ENCODE results near the gene PLGRKT.
A peak's percentile ranks its signal among the peaks of the same experiment; 100 is the strongest.
"Not testable (repeated sequence)": the region's sequence is repeated elsewhere in the genome, so short reads cannot be mapped to it uniquely, and the experiment has no call there.

Gene PLGRKT

GRCh38 chr9:5435912-5436311 lies 1.8 kb downstream of the PLGRKT start:
- Histone ChIP-seq H3F3A (ENCODE audit: low read depth) (no peaks in the 10 kb centered on the region), H3K36me3 (ENCODE audit: insufficient read depth, low read length) (no peaks in the 10 kb centered on the region), H3K9me2 (replicated peaks; ENCODE audit: low read depth, low read length) (no peaks in the 10 kb centered on the region), H3K79me2 (ENCODE audit: insufficient read depth, low read length) (no peaks in the 10 kb centered on the region), H3K27me3 (ENCODE audit: insufficient read depth, low read length, poor library complexity, severe bottlenecking) (no peaks in the 10 kb centered on the region), H3K9me3 (ENCODE audit: insufficient read depth, low read depth, low read length) (no peaks in the 10 kb centered on the region), H2AFZ (ENCODE audit: low read length) (no peak overlapping the region), H3K4me3 (ENCODE audit: low read length, poor library complexity, severe bottlenecking) (no peak overlapping the region), H3K9ac (ENCODE audit: low read depth, low read length, poor library complexity, severe bottlenecking) (no peak overlapping the region), H3K4me2 (ENCODE audit: low read depth, low read length, poor library complexity, severe bottlenecking) (peak overlapping the region; percentile 90), H3K4me1 (ENCODE audit: insufficient read depth, low read length, poor library complexity, severe bottlenecking) (peaks cover 20% of the 10 kb centered on the region), H4K20me1 (ENCODE audit: insufficient read depth, low read length, poor library complexity, severe bottlenecking) (no peaks in the 10 kb centered on the region)
- TF ChIP-seq CTCF (conservative IDR thresholded peaks at IDR 0.05; ENCODE audit: low read length) (no peak), EZH2phosphoT487 (IDR thresholded peaks at IDR 0.05; ENCODE audit: borderline replicate concordance) (no peak)

- not testable (repeated sequence) for H3K36me3 ChIP-seq (ENCODE audit: insufficient read depth, low read length); H3K4me3 ChIP-seq (ENCODE audit: low read length, poor library complexity, severe bottlenecking)
These were observed 3.6 kb downstream of the PLGRKT start for GRCh38 chr9:5433841-5434810.

GRCh38 chr9:5433328-5433727 lies 4.4 kb downstream of the PLGRKT start:
- H3K9ac ChIP-seq (ENCODE audit: low read depth, low read length, poor library complexity, severe bottlenecking); H3K4me3 ChIP-seq (ENCODE audit: low read length, poor library complexity, severe bottlenecking); H3K9me3 ChIP-seq (ENCODE audit: insufficient read depth, low read depth, low read length); H3F3A ChIP-seq (ENCODE audit: low read depth); H3K27me3 ChIP-seq (ENCODE audit: insufficient read depth, low read length, poor library complexity, severe bottlenecking); H2AFZ ChIP-seq (ENCODE audit: low read length); H3K36me3 ChIP-seq (ENCODE audit: insufficient read depth, low read length); H3K79me2 ChIP-seq (ENCODE audit: insufficient read depth, low read length); H3K9me2 ChIP-seq (replicated peaks; ENCODE audit: low read depth, low read length); H4K20me1 ChIP-seq (ENCODE audit: insufficient read depth, low read length, poor library complexity, severe bottlenecking); H3K4me2 ChIP-seq (ENCODE audit: low read depth, low read length, poor library complexity, severe bottlenecking): not testable (repeated sequence)
- peaks cover 16% of the 10 kb centered on the region for H3K4me1 ChIP-seq (ENCODE audit: insufficient read depth, low read length, poor library complexity, severe bottlenecking)

More at GRCh38 chr9:5433841-5434810, 3.6 kb downstream of the PLGRKT start:
- H3K9ac ChIP-seq (ENCODE audit: low read depth, low read length, poor library complexity, severe bottlenecking); H3K9me2 ChIP-seq (replicated peaks; ENCODE audit: low read depth, low read length); H3K4me2 ChIP-seq (ENCODE audit: low read depth, low read length, poor library complexity, severe bottlenecking); H3K27me3 ChIP-seq (ENCODE audit: insufficient read depth, low read length, poor library complexity, severe bottlenecking); H3K9me3 ChIP-seq (ENCODE audit: insufficient read depth, low read depth, low read length); H3F3A ChIP-seq (ENCODE audit: low read depth); H2AFZ ChIP-seq (ENCODE audit: low read length); H4K20me1 ChIP-seq (ENCODE audit: insufficient read depth, low read length, poor library complexity, severe bottlenecking); H3K79me2 ChIP-seq (ENCODE audit: insufficient read depth, low read length): not testable (repeated sequence)
- peaks cover 20% of the 10 kb centered on the region for H3K4me1 ChIP-seq (ENCODE audit: insufficient read depth, low read length, poor library complexity, severe bottlenecking)

- not testable (repeated sequence) for H3F3A ChIP-seq (ENCODE audit: low read depth); H3K9me3 ChIP-seq (ENCODE audit: insufficient read depth, low read depth, low read length); H3K27me3 ChIP-seq (ENCODE audit: insufficient read depth, low read length, poor library complexity, severe bottlenecking); H3K4me3 ChIP-seq (ENCODE audit: low read length, poor library complexity, severe bottlenecking); H3K9me2 ChIP-seq (replicated peaks; ENCODE audit: low read depth, low read length); H3K9ac ChIP-seq (ENCODE audit: low read depth, low read length, poor library complexity, severe bottlenecking); H4K20me1 ChIP-seq (ENCODE audit: insufficient read depth, low read length, poor library complexity, severe bottlenecking); H2AFZ ChIP-seq (ENCODE audit: low read length); H3K36me3 ChIP-seq (ENCODE audit: insufficient read depth, low read length); H3K79me2 ChIP-seq (ENCODE audit: insufficient read depth, low read length); H3K4me2 ChIP-seq (ENCODE audit: low read depth, low read length, poor library complexity, severe bottlenecking)
- H3K4me1 ChIP-seq (ENCODE audit: insufficient read depth, low read length, poor library complexity, severe bottlenecking), result peaks cover 11% of the 10 kb centered on the region
These were observed 4.8 kb downstream of the PLGRKT start for GRCh38 chr9:5432890-5433289.
